Middle frontal gyrus (tissue), 1 donor: ENCODE measurements around the gene RPL10A.
"Not testable (repeated sequence)": the region's sequence is repeated elsewhere in the genome, so short reads cannot be mapped to it uniquely, and the experiment has no call there.

Experiments
- DNase-seq: peaks from one replicate; pipeline ENCODE4 v3.0.0-alpha.2; 2015; ENCODE audit warnings: low spot score; ENCODE audit errors: extremely low spot score

Gene RPL10A

GRCh38 chr6:35468181-35468979, at the start of gene RPL10A:
TSS of gene RPL10A (plus strand) at chr6:35468401. CDS start at chr6:35468435, 34 bp downstream.
- DNase-seq = peak; percentile 97

GRCh38 chr6:35419417-35419816, 48.8 kb upstream of the RPL10A start:
- DNase-seq = no peak

- no peak for DNase-seq
Observed at GRCh38 chr6:35419961-35420360, 48.2 kb upstream of the RPL10A start.

GRCh38 chr6:35425284-35425683, 42.9 kb upstream of the RPL10A start:
- no peak for DNase-seq

- no peak for DNase-seq
Observed at GRCh38 chr6:35426074-35426473, 42.1 kb upstream of the RPL10A start.

- DNase-seq = no peak
Observed at GRCh38 chr6:35427435-35427834, 40.8 kb upstream of the RPL10A start.

GRCh38 chr6:35427851-35428321, 40.3 kb upstream of the RPL10A start:
- no peak for DNase-seq

GRCh38 chr6:35428421-35429149, 39.6 kb upstream of the RPL10A start:
- DNase-seq = no peak

GRCh38 chr6:35429463-35429862, 38.7 kb upstream of the RPL10A start:
- DNase-seq = no peak

GRCh38 chr6:35432291-35432690, 35.9 kb upstream of the RPL10A start:
- DNase-seq = no peak

- not testable (repeated sequence) for DNase-seq
Observed at GRCh38 chr6:35432702-35433101, 35.5 kb upstream of the RPL10A start.

- no peak for DNase-seq
Observed at GRCh38 chr6:35435074-35435837, 32.9 kb upstream of the RPL10A start.

- DNase-seq = no peak
Observed at GRCh38 chr6:35436071-35436857, 31.9 kb upstream of the RPL10A start.

- not testable (repeated sequence) for DNase-seq
Observed at GRCh38 chr6:35438378-35439065, 29.7 kb upstream of the RPL10A start.

GRCh38 chr6:35439308-35439707, 28.9 kb upstream of the RPL10A start:
- no peak for DNase-seq

- DNase-seq = no peak
Observed at GRCh38 chr6:35441205-35441604, 27.0 kb upstream of the RPL10A start.

GRCh38 chr6:35441642-35442041, 26.6 kb upstream of the RPL10A start:
- DNase-seq = no peak

- no peak for DNase-seq
Observed at GRCh38 chr6:35442693-35443092, 25.5 kb upstream of the RPL10A start.

- DNase-seq = no peak
Observed at GRCh38 chr6:35443341-35444030, 24.7 kb upstream of the RPL10A start.

GRCh38 chr6:35445691-35446090, 22.5 kb upstream of the RPL10A start:
- no peak for DNase-seq
